GM12865 (cell line): Measurements from ENCODE around the gene SUN1.
"Not testable (repeated sequence)": the region's sequence is repeated elsewhere in the genome, so short reads cannot be mapped to it uniquely, and the experiment has no call there.

Source experiments
- DNase-seq: peaks from one replicate; pipeline ENCODE4 v3.0.0; 2010; ENCODE audit warnings: low read depth
- H3K4me3 ChIP-seq: 2 replicates; pipeline ENCODE4 v1.5.1; 2011; ENCODE audit warnings: mild to moderate bottlenecking, low read depth, low read length, control low read depth
- TF ChIP-seq, protein P1 (sequence below): IDR thresholded peaks from 2 replicates; pipeline ENCODE4 v1.5.1; 2011; ENCODE audit warnings: low read length, control low read depth, low read depth, inconsistent platforms; ENCODE audit not compliant: insufficient read depth; ENCODE audit errors: missing control alignments

Gene SUN1

DNA sequence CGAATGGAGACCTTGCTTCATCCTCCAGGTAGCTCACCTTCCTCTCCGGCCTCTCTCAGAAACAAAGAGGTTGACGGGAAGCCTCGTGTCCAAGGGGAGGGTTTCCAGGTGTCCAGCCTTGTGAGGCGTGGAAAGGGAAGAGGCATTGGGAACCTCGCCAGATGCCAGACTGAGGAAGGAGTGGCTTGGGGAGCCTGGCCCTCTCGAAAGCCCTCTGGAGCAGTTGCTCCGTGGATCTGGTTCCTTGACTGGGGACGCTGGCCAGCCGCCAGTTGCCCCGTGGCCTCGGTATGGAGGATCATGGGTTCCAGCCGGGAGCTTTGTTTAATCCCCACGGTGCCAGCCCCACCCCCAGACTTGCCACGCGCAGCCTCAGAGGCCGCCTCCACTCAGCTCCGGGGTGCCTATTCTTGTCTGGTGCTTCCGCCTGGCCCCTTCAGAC is 30.3 kb upstream of the SUN1 start:
- no peak for DNase-seq
- TF ChIP-seq, protein P1, sequence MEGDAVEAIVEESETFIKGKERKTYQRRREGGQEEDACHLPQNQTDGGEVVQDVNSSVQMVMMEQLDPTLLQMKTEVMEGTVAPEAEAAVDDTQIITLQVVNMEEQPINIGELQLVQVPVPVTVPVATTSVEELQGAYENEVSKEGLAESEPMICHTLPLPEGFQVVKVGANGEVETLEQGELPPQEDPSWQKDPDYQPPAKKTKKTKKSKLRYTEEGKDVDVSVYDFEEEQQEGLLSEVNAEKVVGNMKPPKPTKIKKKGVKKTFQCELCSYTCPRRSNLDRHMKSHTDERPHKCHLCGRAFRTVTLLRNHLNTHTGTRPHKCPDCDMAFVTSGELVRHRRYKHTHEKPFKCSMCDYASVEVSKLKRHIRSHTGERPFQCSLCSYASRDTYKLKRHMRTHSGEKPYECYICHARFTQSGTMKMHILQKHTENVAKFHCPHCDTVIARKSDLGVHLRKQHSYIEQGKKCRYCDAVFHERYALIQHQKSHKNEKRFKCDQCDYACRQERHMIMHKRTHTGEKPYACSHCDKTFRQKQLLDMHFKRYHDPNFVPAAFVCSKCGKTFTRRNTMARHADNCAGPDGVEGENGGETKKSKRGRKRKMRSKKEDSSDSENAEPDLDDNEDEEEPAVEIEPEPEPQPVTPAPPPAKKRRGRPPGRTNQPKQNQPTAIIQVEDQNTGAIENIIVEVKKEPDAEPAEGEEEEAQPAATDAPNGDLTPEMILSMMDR = no peak
- H3K4me3 ChIP-seq = no peak overlapping the region

DNA sequence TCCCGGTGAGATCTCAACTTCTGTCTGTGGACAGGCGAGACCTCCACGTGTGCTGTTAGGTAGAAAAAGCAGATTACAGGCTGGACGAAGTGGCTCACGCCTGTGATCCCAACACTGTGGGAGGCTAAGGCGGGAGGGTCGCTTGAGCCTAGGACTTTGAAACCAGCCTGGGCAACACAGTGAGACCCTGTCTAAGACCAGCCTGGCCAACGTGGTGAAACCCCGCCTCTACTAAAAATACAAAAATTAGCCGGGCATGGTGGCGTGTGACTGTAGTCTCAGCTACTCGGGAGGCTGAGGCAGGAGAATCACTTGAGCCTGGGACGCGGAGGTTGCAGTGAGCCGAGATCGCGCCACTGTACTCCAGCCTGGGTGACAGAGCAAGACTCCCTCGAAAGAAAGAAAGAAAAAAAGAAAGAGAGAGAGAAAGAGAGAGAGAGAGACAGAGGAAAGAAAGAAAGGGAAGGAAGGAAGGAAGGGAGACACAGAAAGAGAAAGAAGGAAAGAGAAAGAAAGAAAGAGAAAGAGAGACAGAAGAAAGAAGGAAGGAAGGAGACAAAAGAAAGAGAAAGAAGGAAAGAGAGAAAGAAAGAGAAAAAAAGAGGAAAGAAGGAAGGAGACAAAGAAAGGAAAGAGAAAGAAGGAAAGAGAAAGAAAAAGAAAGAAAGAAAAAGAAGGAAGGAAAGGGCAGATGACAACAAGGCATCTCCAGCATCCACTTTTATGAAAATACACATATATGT is 29.6 kb upstream of the SUN1 start:
- DNase-seq = no peak
- no peak overlapping the region for H3K4me3 ChIP-seq
- TF ChIP-seq, protein P1 = no peak

DNA sequence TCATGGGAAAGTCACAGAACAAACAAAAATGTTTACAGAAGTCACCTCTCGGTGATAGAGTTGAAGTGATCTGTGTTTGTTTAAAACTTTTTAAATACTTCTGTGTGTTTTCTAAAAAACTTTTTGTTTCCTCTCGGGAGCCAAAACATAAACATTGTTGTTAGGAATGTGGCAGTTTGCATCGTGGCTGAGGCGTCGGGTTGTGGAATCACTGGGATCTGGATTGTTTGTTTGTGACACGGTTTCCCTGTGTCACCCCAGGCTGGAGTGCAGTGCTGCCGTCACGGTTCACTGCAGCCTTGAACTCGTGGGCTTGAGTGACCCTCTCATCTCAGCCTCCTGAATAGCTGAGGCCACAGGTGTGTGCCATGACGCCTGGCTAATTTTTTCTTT is 29.0 kb upstream of the SUN1 start:
- no peak for DNase-seq
- TF ChIP-seq, protein P1 = no peak

DNA sequence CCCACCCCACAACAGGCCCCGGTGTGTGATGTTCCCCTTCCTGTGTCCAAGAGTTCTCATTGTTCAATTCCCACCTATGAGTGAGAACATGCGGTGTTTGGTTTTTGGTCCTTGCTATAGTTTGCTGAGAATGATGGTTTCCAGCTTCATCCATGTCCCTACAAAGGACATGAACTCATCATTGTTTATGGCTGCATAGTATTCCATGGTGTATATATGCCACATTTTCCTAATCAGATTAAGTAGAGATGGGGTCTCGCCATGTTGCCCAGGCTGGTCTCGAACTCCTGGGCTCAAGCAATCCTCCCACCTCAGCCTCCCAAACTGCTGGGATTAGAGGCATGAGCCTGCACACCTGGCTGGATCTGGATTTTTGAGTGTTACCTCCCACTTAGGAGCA is 28.5 kb upstream of the SUN1 start:
- DNase-seq, H3K4me3 ChIP-seq: not testable (repeated sequence)

More for the DNA sequence above, 29.0 kb upstream of the SUN1 start:
- H3K4me3 ChIP-seq = no peak overlapping the region

DNA sequence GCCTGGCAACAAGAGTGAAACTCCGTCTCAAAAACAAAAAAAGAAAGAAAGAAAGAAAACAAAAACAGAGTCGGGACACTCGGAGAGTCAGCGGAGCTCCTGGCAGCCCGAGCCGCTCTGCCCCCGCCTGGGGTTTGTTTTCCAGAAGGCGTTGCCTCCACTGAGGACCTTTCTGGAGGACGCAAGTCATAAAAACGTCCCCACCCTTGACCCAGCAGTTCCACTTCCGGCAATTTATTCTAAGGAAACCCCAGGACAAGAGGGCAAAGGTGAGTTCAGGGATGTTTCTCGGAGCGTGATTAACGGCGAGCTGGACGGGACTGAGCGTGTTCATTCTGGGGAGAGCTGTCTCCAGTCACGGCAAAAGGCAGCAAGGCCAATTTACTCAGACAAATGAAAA is 27.0 kb upstream of the SUN1 start:
- TF ChIP-seq, protein P1 = no peak
- H3K4me3 ChIP-seq = no peak overlapping the region
- no peak for DNase-seq

DNA sequence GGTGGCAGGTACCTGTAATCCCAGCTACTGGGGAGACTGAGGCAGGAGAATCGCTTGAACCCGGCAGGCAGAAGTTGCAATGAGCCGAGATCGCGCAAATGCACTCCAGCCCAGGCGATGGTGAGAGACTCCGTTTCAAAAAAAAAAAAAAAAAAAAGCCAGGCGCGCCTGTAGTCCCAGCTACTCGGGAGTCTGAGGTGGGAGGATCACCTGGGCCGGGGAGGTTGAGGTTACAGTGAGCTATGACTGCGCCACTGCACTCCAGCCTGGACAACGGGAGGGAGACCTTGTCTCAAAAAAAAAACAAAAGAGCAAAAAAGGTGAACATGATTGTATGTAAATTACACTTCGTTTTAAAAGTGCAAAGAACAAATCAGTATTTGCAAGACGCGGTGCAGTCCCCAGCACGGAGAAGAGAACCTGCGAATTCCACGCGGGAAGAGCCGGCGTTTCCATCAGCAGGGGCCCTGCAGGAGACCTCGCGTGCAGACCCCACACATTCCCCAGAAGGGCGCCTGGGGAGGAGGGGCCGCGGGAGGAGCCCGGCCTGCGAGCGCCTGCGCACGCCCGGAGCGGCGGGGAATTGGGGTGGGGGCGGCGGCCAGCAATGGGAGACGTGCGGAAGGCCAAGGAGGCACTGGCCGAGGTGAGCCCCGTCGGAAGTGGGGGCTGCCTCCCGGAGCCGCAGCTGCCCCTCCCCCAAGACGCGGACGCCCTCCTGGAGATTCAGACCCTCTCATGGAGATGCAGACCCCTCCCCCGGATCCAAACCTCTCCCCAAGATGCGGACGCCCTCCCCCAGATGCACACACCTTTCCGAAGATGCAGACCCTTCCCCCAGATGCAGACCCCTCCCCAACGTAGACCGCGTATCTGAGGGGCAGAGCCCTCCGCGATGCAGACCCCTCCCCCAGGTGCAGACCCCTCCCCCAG is 16.7 kb upstream of the SUN1 start:
- TF ChIP-seq, protein P1 = no peak
- peak overlapping the region; percentile 66 for H3K4me3 ChIP-seq
- DNase-seq = peak; percentile 43

DNA sequence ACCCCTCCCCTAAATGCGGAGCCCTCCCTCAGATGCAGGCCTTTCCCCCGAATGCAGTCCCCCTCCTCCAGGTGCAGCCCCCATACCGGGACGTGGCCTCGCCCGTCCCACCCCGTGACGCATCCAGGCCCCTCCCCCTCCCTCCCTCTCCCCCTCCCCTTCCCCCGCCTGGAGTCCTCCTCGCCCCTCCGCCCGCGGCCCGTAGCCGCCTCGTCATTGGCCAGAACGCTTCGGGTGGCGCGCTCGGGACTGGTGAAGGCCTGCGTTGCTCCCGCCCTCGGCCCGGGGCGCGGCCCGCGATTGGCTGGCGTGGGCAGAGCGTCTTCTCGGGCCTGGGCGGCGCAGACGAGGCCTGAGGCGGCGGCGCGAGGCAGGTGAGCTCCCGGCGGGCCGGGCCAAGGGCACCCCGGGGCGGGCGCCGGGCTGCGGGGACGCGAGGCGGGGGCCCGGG is 16.0 kb upstream of the SUN1 start:
- DNase-seq = peak; percentile 99
- TF ChIP-seq, protein P1 = no peak
- H3K4me3 ChIP-seq = peak overlapping the region; percentile 66
